ENCODE data around the gene ZDHHC5. TPM values are rescaled to one million over a fixed set of nuclear protein-coding genes. Genes with fewer than 3 reads are reported as not detected.

Gene ZDHHC5
- total RNA-seq, 4 donors from 2014 or later, result 34.3 to 52.1 (median 45.8) TPM

DNA sequence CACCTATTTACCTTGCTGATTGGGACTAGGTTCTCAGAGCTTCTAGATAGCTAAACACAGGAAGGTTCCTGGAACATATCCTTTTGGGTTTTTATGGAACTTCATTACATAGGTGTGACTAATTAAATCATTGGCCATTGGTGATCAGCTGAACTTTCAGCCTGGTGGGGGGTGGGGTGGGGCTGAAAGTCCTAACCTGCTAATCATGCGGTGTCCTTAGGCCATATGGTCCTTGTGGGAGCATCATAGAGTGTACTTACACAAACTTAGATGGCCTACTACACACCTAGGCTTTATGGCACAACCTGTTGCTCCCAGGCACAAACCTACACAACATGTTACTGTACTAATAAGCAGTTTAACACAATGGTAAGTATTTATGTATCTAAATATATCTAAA lies 64.7 kb downstream of the ZDHHC5 start:
- no CpG with 5 or more reads among the region's 1 CpG for WGBS, 2 donors (ENCODE audit: low coverage in 1 of 2)
- Histone ChIP-seq H3K27ac (no peak overlapping the region), H3K27me3 (no peaks in the 10 kb centered on the region), H3K4me1 (no peaks in the 10 kb centered on the region), H3K9me3 (no peaks in the 10 kb centered on the region), H3K4me3 (no peak overlapping the region), H3K36me3 (peaks cover 0 to 31% of the 10 kb centered on the region in 2 donors)
- TF ChIP-seq CTCF (IDR thresholded peaks at IDR 0.05) (no peak), POLR2A (IDR thresholded peaks at IDR 0.05) (no peak), EP300 (IDR thresholded peaks at IDR 0.05) (no peak), POLR2AphosphoS5 (IDR thresholded peaks at IDR 0.05) (no peak)
- ATAC-seq, result no peak

DNA sequence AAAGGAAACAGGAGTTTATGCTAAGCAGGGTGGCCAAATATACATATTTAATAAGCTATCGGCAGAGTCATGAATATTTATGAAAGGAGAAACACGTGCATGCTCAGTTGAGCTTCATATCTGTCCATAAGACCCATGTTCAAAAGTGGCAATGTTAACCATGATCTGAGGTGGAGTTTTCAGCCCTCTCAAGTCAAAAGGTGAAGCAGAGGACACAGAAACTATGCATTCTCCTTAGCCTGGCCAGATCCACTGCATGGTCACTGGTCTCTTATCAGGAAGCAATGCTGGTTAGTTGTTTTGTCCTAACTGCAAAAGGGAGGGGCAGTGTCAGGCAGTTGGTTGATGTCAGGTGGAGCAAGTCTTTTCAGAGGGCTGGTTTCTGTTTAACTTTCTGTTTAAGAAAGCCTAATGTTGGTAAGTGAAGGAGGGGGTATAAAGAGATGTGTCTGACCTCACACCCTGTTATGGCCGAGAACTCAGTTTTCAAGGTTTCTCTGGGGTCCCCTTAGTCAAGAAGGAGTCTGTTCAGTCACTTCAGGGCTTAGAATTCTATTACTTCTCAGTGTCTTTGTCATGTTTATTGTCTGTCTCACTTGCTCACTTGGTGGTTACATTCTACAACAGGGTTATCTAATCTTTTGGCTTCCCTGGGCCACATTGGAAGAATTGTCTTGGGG lies 67.8 kb downstream of the ZDHHC5 start:
- WGBS, 2 donors (ENCODE audit: low coverage in 1 of 2), result 69% methylated on average over 3 of the region's 3 CpGs; no CpG with 5 or more reads in 1 of the 2 donors
- TF ChIP-seq POLR2AphosphoS5 (IDR thresholded peaks at IDR 0.05), result no peak
- TF ChIP-seq EP300 (IDR thresholded peaks at IDR 0.05), result no peak
- no peak for TF ChIP-seq POLR2A (IDR thresholded peaks at IDR 0.05)
- TF ChIP-seq CTCF (IDR thresholded peaks at IDR 0.05), result no peak
- Histone ChIP-seq H3K9me3 (no peaks in the 10 kb centered on the region), H3K36me3 (peaks cover 0 to 50% of the 10 kb centered on the region in 2 donors), H3K27ac (no peak overlapping the region), H3K4me1 (peaks cover 0 to 6% (median 0%) of the 10 kb centered on the region in 3 donors), H3K4me3 (no peak overlapping the region), H3K27me3 (no peaks in the 10 kb centered on the region)
- no peak for ATAC-seq

DNA sequence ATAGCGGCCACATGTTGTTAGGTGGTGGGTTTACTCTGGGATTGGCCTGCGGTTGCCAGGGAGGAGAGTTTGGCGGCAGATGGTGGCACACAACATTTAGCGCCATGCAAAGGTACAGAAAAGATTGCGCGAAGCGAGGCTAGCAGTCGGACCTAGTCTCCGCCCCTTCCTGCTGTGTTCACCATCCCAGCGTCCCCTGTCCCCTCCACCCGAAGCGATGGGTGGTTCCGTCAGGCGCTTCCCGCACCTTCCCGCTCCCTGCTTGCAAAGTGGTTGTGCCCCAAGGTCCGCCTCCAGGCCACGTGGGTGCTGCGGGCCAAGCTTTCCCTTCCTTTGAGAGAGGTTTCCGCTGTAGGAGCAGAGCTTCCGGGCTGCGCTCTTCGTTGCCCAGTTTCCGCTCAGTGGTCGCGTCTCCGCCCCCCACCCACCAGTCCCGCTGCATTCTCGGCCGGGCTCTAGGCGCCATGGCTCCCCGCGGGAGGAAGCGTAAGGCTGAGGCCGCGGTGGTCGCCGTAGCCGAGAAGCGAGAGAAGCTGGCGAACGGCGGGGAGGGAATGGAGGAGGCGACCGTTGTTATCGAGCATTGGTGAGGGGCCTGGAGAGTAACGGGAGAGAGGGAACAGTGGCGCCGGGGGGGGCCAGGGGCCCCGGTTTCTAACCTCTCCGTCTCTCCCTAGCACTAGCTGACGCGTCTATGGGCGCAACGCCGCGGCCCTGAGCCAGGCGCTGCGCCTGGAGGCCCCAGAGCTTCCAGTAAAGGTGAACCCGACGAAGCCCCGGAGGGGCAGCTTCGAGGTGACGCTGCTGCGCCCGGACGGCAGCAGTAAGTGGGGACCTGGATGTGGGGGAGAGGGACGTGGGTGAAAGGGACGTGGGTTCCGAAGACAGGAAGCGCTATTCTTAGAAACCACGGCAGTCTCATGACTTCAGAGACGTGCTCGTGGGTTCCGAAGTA lies 73.5 kb downstream of the ZDHHC5 start, which contains the start of gene SELENOH:
Gene SELENOH, plus strand, starts transcription at position 360 of the 955 bp plus-strand sequence. Its CDS starts 105 bp downstream, at position 465.
- no peaks in the 10 kb centered on the region for H3K27me3 ChIP-seq
- H3K36me3 ChIP-seq, result peaks cover 0 to 72% of the 10 kb centered on the region in 2 donors
- H3K4me3 ChIP-seq, result peak within 1 kb of the TSS; percentile 81 to 89
- TF ChIP-seq CTCF (IDR thresholded peaks at IDR 0.05) (peak in 2 of 4 experiments; percentile 1 to 14), EP300 (IDR thresholded peaks at IDR 0.05) (no peak), POLR2AphosphoS5 (IDR thresholded peaks at IDR 0.05) (peak; percentile 94), POLR2A (IDR thresholded peaks at IDR 0.05) (peak; percentile 65 to 81)
- no peaks in the 10 kb centered on the region for H3K9me3 ChIP-seq
- WGBS, 2 donors (ENCODE audit: low coverage in 1 of 2), result 0 to 1% methylated on average over 16 to 26 of the region's 75 CpGs
- H3K27ac ChIP-seq, result peak within 1 kb of the TSS; percentile 87 to 94 (median 90)
- peak; percentile 100 for ATAC-seq
- peaks cover 0 to 28% (median 7%) of the 10 kb centered on the region in 3 donors for H3K4me1 ChIP-seq

GRCh38 chr11:57742087-57742452 lies 74.2 kb downstream of the ZDHHC5 start:
- H3K36me3 ChIP-seq, result peaks cover 0 to 78% of the 10 kb centered on the region in 2 donors
- no peaks in the 10 kb centered on the region for H3K27me3 ChIP-seq
- no peaks in the 10 kb centered on the region for H3K9me3 ChIP-seq
- WGBS, 2 donors (ENCODE audit: low coverage in 1 of 2), result 2 to 4% methylated on average over 10 of the region's 10 CpGs
- TF ChIP-seq CTCF (IDR thresholded peaks at IDR 0.05) (no peak), POLR2A (IDR thresholded peaks at IDR 0.05) (no peak), POLR2AphosphoS5 (IDR thresholded peaks at IDR 0.05) (no peak), EP300 (IDR thresholded peaks at IDR 0.05) (no peak)
- peaks cover 0 to 28% (median 7%) of the 10 kb centered on the region in 3 donors for H3K4me1 ChIP-seq
- peak overlapping the region; percentile 81 to 89 for H3K4me3 ChIP-seq
- ATAC-seq, result no peak
- H3K27ac ChIP-seq, result peak overlapping the region; percentile 87 to 94 (median 90)
